ENCODE measurements around the gene RAB10. TPM values are rescaled to one million over a fixed set of nuclear protein-coding genes. Genes with fewer than 3 reads are reported as not detected.

The RAB10 gene
- total and polyA plus RNA-seq, 2 experiments from 2014 or later, result 102 to 143 TPM

GRCh38 chr2:26059542-26059941 lies 25.7 kb downstream of the RAB10 start:
- Histone ChIP-seq H3K4me1 (ENCODE audit: insufficient read depth) (no peaks in the 10 kb centered on the region; the same call in 1 of the 2 replicates), H3K79me2 (replicated peaks; ENCODE audit: insufficient read depth) (peaks cover 100% of the 10 kb centered on the region), H4K20me1 (replicated peaks; ENCODE audit: insufficient read depth) (peaks cover 52% of the 10 kb centered on the region), H3K4me3 (no peak overlapping the region), H3K27ac (ENCODE audit: low read depth) (no peak overlapping the region), H2AFZ (no peak overlapping the region), H3K36me3 (ENCODE audit: insufficient read depth) (0 out of 2 replicates have a peak, but pooled peaks cover 4% of the 10 kb centered on the region), H3K9me2 (ENCODE audit: insufficient read depth) (no peaks in the 10 kb centered on the region), H3F3A (replicated peaks; ENCODE audit: low read depth) (no peaks in the 10 kb centered on the region), H3K4me2 (no peak overlapping the region), H3K27me3 (ENCODE audit: insufficient read depth) (no peaks in the 10 kb centered on the region)
- Mint-ChIP-seq H3K27me3 (ENCODE audit: insufficient read depth, low read depth, poor library complexity) (peaks cover 2% of the 10 kb centered on the region), H3K9me3 (no peaks in the 10 kb centered on the region), H3K36me3 (ENCODE audit: low read depth) (peaks cover 10% of the 10 kb centered on the region), H3K4me1 (peaks cover 12% of the 10 kb centered on the region; the same call in 2 of the 3 replicates), H3K4me3 (no peak overlapping the region), H3K27ac (no peak overlapping the region)
- ATAC-seq (no peak), DNase-seq (ENCODE audit: low spot score) (no peak)
- TF ChIP-seq NANOG (IDR thresholded peaks at IDR 0.05; ENCODE audit: borderline replicate concordance), result no peak
- TF ChIP-seq CTCF (conservative IDR thresholded peaks at IDR 0.05; ENCODE audit: low read depth in 2 of 2), result peak in 1 of 2 experiments; percentile 18; a peak in 1 of 4 replicates
- TF ChIP-seq EZH2phosphoT487 (IDR thresholded peaks at IDR 0.05; ENCODE audit: unreplicated experiment), result no peak
- no peak for TF ChIP-seq ZNF462 (CRISPR knock-in tag; IDR thresholded peaks at IDR 0.05)
- no peak for TF ChIP-seq REST (IDR thresholded peaks at IDR 0.05; ENCODE audit: unreplicated experiment)
- no peak for TF ChIP-seq ZNF331 (CRISPR knock-in tag; IDR thresholded peaks at IDR 0.05; ENCODE audit: low read depth)
- TF ChIP-seq POLR2AphosphoS5 (IDR thresholded peaks at IDR 0.05; ENCODE audit: low read depth), result no peak

All from GM23338 (cell line).